ENCODE results near the gene CADM2. TPM values are rescaled to one million over a fixed set of nuclear protein-coding genes. Genes with fewer than 3 reads are reported as not detected.
A peak's percentile ranks its signal among the peaks of the same experiment; 100 is the strongest.

CADM2 gene
- total RNA-seq, 4 donors from 2014 or later = 9.6 to 16.2 (median 11.5) TPM

- WGBS = 62% methylated on average over 2 of the region's 2 CpGs
- H3K4me1 ChIP-seq = no peaks in the 10 kb centered on the region
- intact Hi-C loops (cut with DNase I) = no loop called here
- H3K4me3 ChIP-seq = no peak overlapping the region
- H3K36me3 ChIP-seq = no peaks in the 10 kb centered on the region
- H3K9me3 ChIP-seq = no peaks in the 10 kb centered on the region
- TF ChIP-seq POLR2A (IDR thresholded peaks at IDR 0.05; ENCODE audit: low read depth) (no peak), POLR2AphosphoS5 (IDR thresholded peaks at IDR 0.05) (no peak), CTCF (IDR thresholded peaks at IDR 0.05) (no peak)
- no peak overlapping the region for H3K27ac ChIP-seq (replicated peaks in 1 of 4)
- no peaks in the 10 kb centered on the region for H3K27me3 ChIP-seq
- DNase-seq (ENCODE audit: extremely low spot score) = no peak
These were observed 516.6 kb downstream of the CADM2 start for GRCh38 chr3:85475346-85475745.

GRCh38 chr3:85476891-85477495, 518.2 kb downstream of the CADM2 start:
- DNase-seq (ENCODE audit: extremely low spot score) = no peak
- intact Hi-C loops (cut with DNase I) = no loop called here
- Histone ChIP-seq H3K27ac (replicated peaks in 1 of 4) (no peak overlapping the region), H3K36me3 (no peaks in the 10 kb centered on the region), H3K9me3 (no peaks in the 10 kb centered on the region), H3K4me3 (no peak overlapping the region), H3K4me1 (no peaks in the 10 kb centered on the region), H3K27me3 (no peaks in the 10 kb centered on the region)
- TF ChIP-seq POLR2AphosphoS5 (IDR thresholded peaks at IDR 0.05) (no peak), EP300 (IDR thresholded peaks at IDR 0.05) (no peak), CTCF (IDR thresholded peaks at IDR 0.05) (no peak)
- WGBS = 30% methylated on average over 3 of the region's 3 CpGs

GRCh38 chr3:85481411-85482212, 522.8 kb downstream of the CADM2 start:
- WGBS = 82% methylated on average over 5 of the region's 5 CpGs
- Histone ChIP-seq H3K27ac (replicated peaks in 1 of 4) (peak overlapping the region in 1 of 4 donors; percentile 12), H3K4me1 (no peaks in the 10 kb centered on the region), H3K9me3 (no peaks in the 10 kb centered on the region), H3K36me3 (no peaks in the 10 kb centered on the region), H3K4me3 (no peak overlapping the region), H3K27me3 (no peaks in the 10 kb centered on the region)
- no peak for DNase-seq (ENCODE audit: extremely low spot score)
- no peak for TF ChIP-seq POLR2AphosphoS5 (IDR thresholded peaks at IDR 0.05)
- intact Hi-C loops (cut with DNase I) = no loop called here

GRCh38 chr3:85482213-85482490, 523.4 kb downstream of the CADM2 start:
- no peak for TF ChIP-seq EP300 (IDR thresholded peaks at IDR 0.05)

GRCh38 chr3:85483986-85484385, 525.2 kb downstream of the CADM2 start:
- no peaks in the 10 kb centered on the region for H3K4me1 ChIP-seq
- no peaks in the 10 kb centered on the region for H3K9me3 ChIP-seq
- H3K4me3 ChIP-seq = no peak overlapping the region
- no peaks in the 10 kb centered on the region for H3K36me3 ChIP-seq
- TF ChIP-seq CTCF (IDR thresholded peaks at IDR 0.05) = no peak
- no peak for TF ChIP-seq EP300 (IDR thresholded peaks at IDR 0.05)
- no peak for TF ChIP-seq POLR2A (IDR thresholded peaks at IDR 0.05; ENCODE audit: low read depth)
- TF ChIP-seq POLR2AphosphoS5 (IDR thresholded peaks at IDR 0.05) = no peak
- 82% methylated on average over 1 of the region's 1 CpG for WGBS
- intact Hi-C loops (cut with DNase I) = no loop called here
- DNase-seq (ENCODE audit: extremely low spot score) = no peak
- no peak overlapping the region for H3K27ac ChIP-seq (replicated peaks in 1 of 4)
- H3K27me3 ChIP-seq = no peaks in the 10 kb centered on the region

More at GRCh38 chr3:85482213-85482490, 523.4 kb downstream of the CADM2 start:
- Histone ChIP-seq H3K36me3 (no peaks in the 10 kb centered on the region), H3K4me1 (no peaks in the 10 kb centered on the region), H3K27me3 (no peaks in the 10 kb centered on the region), H3K9me3 (no peaks in the 10 kb centered on the region), H3K4me3 (no peak overlapping the region), H3K27ac (replicated peaks in 1 of 4) (no peak overlapping the region)
- intact Hi-C loops (cut with DNase I) = no loop called here
- no peak for DNase-seq (ENCODE audit: extremely low spot score)
- WGBS = 89% methylated on average over 3 of the region's 3 CpGs

GRCh38 chr3:85487375-85487774, 528.6 kb downstream of the CADM2 start:
- Histone ChIP-seq H3K9me3 (no peaks in the 10 kb centered on the region), H3K36me3 (no peaks in the 10 kb centered on the region), H3K4me3 (no peak overlapping the region), H3K27ac (replicated peaks in 1 of 4) (no peak overlapping the region), H3K4me1 (no peaks in the 10 kb centered on the region), H3K27me3 (no peaks in the 10 kb centered on the region)
- no peak for DNase-seq (ENCODE audit: extremely low spot score)
- intact Hi-C loops (cut with DNase I) = no loop called here
- TF ChIP-seq EP300 (IDR thresholded peaks at IDR 0.05) (no peak), CTCF (IDR thresholded peaks at IDR 0.05) (no peak), POLR2A (IDR thresholded peaks at IDR 0.05; ENCODE audit: low read depth) (no peak), POLR2AphosphoS5 (IDR thresholded peaks at IDR 0.05) (no peak)
- 83% methylated on average over 9 of the region's 9 CpGs for WGBS
